Measurements from ENCODE around the gene SLC9A1.

The SLC9A1 gene

GRCh38 chr1:27152829-27153548 is 1.9 kb downstream of the SLC9A1 start:
- DNase-seq = no peak
- in situ Hi-C loops (cut with MboI; ENCODE audit: low pct_unique_long_range_greater_than_20kb, low sequenced_read_pairs) = no loop called here

- in situ Hi-C loops (cut with MboI; ENCODE audit: low pct_unique_long_range_greater_than_20kb, low sequenced_read_pairs) = no loop called here
- DNase-seq = no peak
Observed at GRCh38 chr1:27152004-27152828, 2.7 kb downstream of the SLC9A1 start.

GRCh38 chr1:27150641-27151040 is 4.3 kb downstream of the SLC9A1 start:
- in situ Hi-C loops (cut with MboI; ENCODE audit: low pct_unique_long_range_greater_than_20kb, low sequenced_read_pairs) = no loop called here
- DNase-seq = no peak

GRCh38 chr1:27150183-27150582 is 4.7 kb downstream of the SLC9A1 start:
- DNase-seq = no peak
- in situ Hi-C loops (cut with MboI; ENCODE audit: low pct_unique_long_range_greater_than_20kb, low sequenced_read_pairs) = no loop called here

GRCh38 chr1:27149762-27150113 is 5.2 kb downstream of the SLC9A1 start:
- in situ Hi-C loops (cut with MboI; ENCODE audit: low pct_unique_long_range_greater_than_20kb, low sequenced_read_pairs) = no loop called here
- DNase-seq = no peak

GRCh38 chr1:27149084-27149761 is 5.7 kb downstream of the SLC9A1 start:
- DNase-seq = no peak
- in situ Hi-C loops (cut with MboI; ENCODE audit: low pct_unique_long_range_greater_than_20kb, low sequenced_read_pairs) = no loop called here

- no peak for DNase-seq
- in situ Hi-C loops (cut with MboI; ENCODE audit: low pct_unique_long_range_greater_than_20kb, low sequenced_read_pairs) = no loop called here
Observed at GRCh38 chr1:27148591-27148990, 6.3 kb downstream of the SLC9A1 start.

GRCh38 chr1:27147842-27148518 is 6.9 kb downstream of the SLC9A1 start:
- in situ Hi-C loops (cut with MboI; ENCODE audit: low pct_unique_long_range_greater_than_20kb, low sequenced_read_pairs) = no loop called here
- no peak for DNase-seq

GRCh38 chr1:27145934-27146354 is 9.0 kb downstream of the SLC9A1 start:
- in situ Hi-C loops (cut with MboI; ENCODE audit: low pct_unique_long_range_greater_than_20kb, low sequenced_read_pairs) = no loop called here
- no peak for DNase-seq

- no peak for DNase-seq
- in situ Hi-C loops (cut with MboI; ENCODE audit: low pct_unique_long_range_greater_than_20kb, low sequenced_read_pairs) = no loop called here
Observed at GRCh38 chr1:27144920-27145661, 9.8 kb downstream of the SLC9A1 start.

- DNase-seq = no peak
- in situ Hi-C loops (cut with MboI; ENCODE audit: low pct_unique_long_range_greater_than_20kb, low sequenced_read_pairs) = no loop called here
Observed at GRCh38 chr1:27144049-27144748, 10.7 kb downstream of the SLC9A1 start.

- DNase-seq = no peak
- in situ Hi-C loops (cut with MboI; ENCODE audit: low pct_unique_long_range_greater_than_20kb, low sequenced_read_pairs) = no loop called here
Observed at GRCh38 chr1:27143401-27143800, 11.5 kb downstream of the SLC9A1 start.

GRCh38 chr1:27142464-27142863 is 12.5 kb downstream of the SLC9A1 start:
- DNase-seq = no peak
- in situ Hi-C loops (cut with MboI; ENCODE audit: low pct_unique_long_range_greater_than_20kb, low sequenced_read_pairs) = no loop called here

GRCh38 chr1:27141266-27142003 is 13.5 kb downstream of the SLC9A1 start:
- DNase-seq = no peak
- in situ Hi-C loops (cut with MboI; ENCODE audit: low pct_unique_long_range_greater_than_20kb, low sequenced_read_pairs) = no loop called here

GRCh38 chr1:27139980-27140379 is 14.9 kb downstream of the SLC9A1 start:
- in situ Hi-C loops (cut with MboI; ENCODE audit: low pct_unique_long_range_greater_than_20kb, low sequenced_read_pairs) = no loop called here
- DNase-seq = no peak

- in situ Hi-C loops (cut with MboI; ENCODE audit: low pct_unique_long_range_greater_than_20kb, low sequenced_read_pairs) = no loop called here
- DNase-seq = no peak
Observed at GRCh38 chr1:27138927-27139326, 16.0 kb downstream of the SLC9A1 start.

- DNase-seq = no peak
- in situ Hi-C loops (cut with MboI; ENCODE audit: low pct_unique_long_range_greater_than_20kb, low sequenced_read_pairs) = no loop called here
Observed at GRCh38 chr1:27138368-27138767, 16.6 kb downstream of the SLC9A1 start.
